Activated T-cell treated with anti-CD3 and anti-CD28 coated beads, Interleukin-2, amount 50 U/mL, for 1 hour (primary cell): Measurements from ENCODE around the gene STKLD1.

Experiments used
- DNase-seq: peaks from one replicate; pipeline ENCODE4 v3.0.0-alpha.2; 2020

STKLD1 gene

GRCh38 chr9:133346021-133346785 lies 30.0 kb upstream of the STKLD1 start:
- DNase-seq: no peak

GRCh38 chr9:133347515-133347984 lies 28.6 kb upstream of the STKLD1 start:
- DNase-seq: no peak

GRCh38 chr9:133347985-133348717 lies 28.0 kb upstream of the STKLD1 start, which contains the start of the genes MED22 and RPL7A:
TSS of gene MED22 (minus strand) at chr9:133348131. CDS start at chr9:133346662, 1,469 bp downstream.
TSS of gene RPL7A (plus strand) at chr9:133348218. CDS start at chr9:133348244, 26 bp downstream.
- DNase-seq: peak; percentile 88

GRCh38 chr9:133348718-133349573 lies 27.2 kb upstream of the STKLD1 start:
- no peak for DNase-seq

- no peak for DNase-seq
These were observed 26.1 kb upstream of the STKLD1 start for GRCh38 chr9:133349965-133350616.

- DNase-seq: no peak
These were observed 24.6 kb upstream of the STKLD1 start for GRCh38 chr9:133351526-133351907.

GRCh38 chr9:133351908-133352634 lies 24.1 kb upstream of the STKLD1 start:
- peak; percentile 42 for DNase-seq

- DNase-seq: no peak
These were observed 23.4 kb upstream of the STKLD1 start for GRCh38 chr9:133352635-133353340.

- no peak for DNase-seq
These were observed 22.6 kb upstream of the STKLD1 start for GRCh38 chr9:133353548-133353947.

- no peak for DNase-seq
These were observed 21.4 kb upstream of the STKLD1 start for GRCh38 chr9:133354766-133355165.

GRCh38 chr9:133355881-133356357 lies 20.2 kb upstream of the STKLD1 start:
- DNase-seq: no peak

- DNase-seq: peak; percentile 92
These were observed 19.6 kb upstream of the STKLD1 start, which contains the start of the genes SURF1 and SURF2 for GRCh38 chr9:133356391-133357091. TSS of gene SURF1 (minus strand) at chr9:133356487. CDS start at chr9:133356453, 34 bp downstream. TSS of gene SURF2 (plus strand) at chr9:133356550. CDS start at chr9:133356593, 43 bp downstream.

- no peak for DNase-seq
These were observed 18.5 kb upstream of the STKLD1 start for GRCh38 chr9:133357656-133358055.

GRCh38 chr9:133359399-133360175 lies 16.6 kb upstream of the STKLD1 start:
- DNase-seq: peak; percentile 34

GRCh38 chr9:133360400-133361393 lies 15.5 kb upstream of the STKLD1 start:
- DNase-seq: no peak

GRCh38 chr9:133361507-133362092 lies 14.6 kb upstream of the STKLD1 start:
- DNase-seq: no peak

- DNase-seq: no peak
These were observed 13.7 kb upstream of the STKLD1 start for GRCh38 chr9:133362359-133363044.
